IPS-20b (cell line): ENCODE results near the gene CMTM3.
"Not testable (repeated sequence)": the region's sequence is repeated elsewhere in the genome, so short reads cannot be mapped to it uniquely, and the experiment has no call there.

ENCODE experiments used
- H3K27ac ChIP-seq: one replicate; pipeline ENCODE4 v1.5.1; 2013; ENCODE audit warnings: low read length
- H3K27me3 ChIP-seq: 2 replicates; pipeline ENCODE4 v1.6.1; 2013; ENCODE audit warnings: mild to moderate bottlenecking, low read length, inconsistent platforms; ENCODE audit not compliant: insufficient read depth
- H3K36me3 ChIP-seq: 2 replicates; pipeline ENCODE4 v1.6.1; 2013; ENCODE audit warnings: low read depth, mild to moderate bottlenecking, inconsistent platforms, low read length, moderate library complexity; ENCODE audit not compliant: insufficient read depth
- H3K4me1 ChIP-seq: 2 replicates; pipeline ENCODE4 v1.6.1; 2013; ENCODE audit warnings: mild to moderate bottlenecking, control low read depth, inconsistent platforms, low read length, moderate library complexity; ENCODE audit not compliant: insufficient read depth
- H3K4me3 ChIP-seq: 2 replicates; pipeline ENCODE4 v1.5.1; 2013; ENCODE audit warnings: mild to moderate bottlenecking, low read length, inconsistent platforms
- H3K9ac ChIP-seq: 2 replicates; pipeline ENCODE4 v1.6.1; 2013; ENCODE audit warnings: low read depth, mild to moderate bottlenecking, inconsistent platforms, low read length, moderate library complexity
- H3K9me3 ChIP-seq: 2 replicates; pipeline ENCODE4 v1.6.1; 2013; ENCODE audit warnings: mild to moderate bottlenecking, low read depth, low read length, inconsistent platforms; ENCODE audit not compliant: insufficient read depth

Gene CMTM3

GRCh38 chr16:66604376-66605176 is at the start of gene CMTM3:
Gene CMTM3, plus strand, starts transcription at chr16:66604704. Its CDS starts 102 bp downstream, at chr16:66604806.
- Histone ChIP-seq H3K27me3 (peaks cover 8% of the 10 kb centered on the region), H3K4me1 (peaks cover 8% of the 10 kb centered on the region; the same call in 1 of the 2 replicates), H3K36me3 (peaks cover 8% of the 10 kb centered on the region), H3K9me3 (no peaks in the 10 kb centered on the region), H3K9ac (peak within 1 kb of the TSS; percentile 71), H3K4me3 (peak within 1 kb of the TSS; percentile 79), H3K27ac (no peak within 1 kb of the TSS)

- Histone ChIP-seq H3K9ac (no peak overlapping the region), H3K9me3 (no peaks in the 10 kb centered on the region), H3K4me3 (no peak overlapping the region), H3K36me3 (peaks cover 16% of the 10 kb centered on the region), H3K27ac (no peak overlapping the region), H3K4me1 (no peaks in the 10 kb centered on the region), H3K27me3 (no peaks in the 10 kb centered on the region)
Measured at GRCh38 chr16:66560107-66560506, 44.4 kb upstream of the CMTM3 start.

GRCh38 chr16:66561381-66562080 is 43.0 kb upstream of the CMTM3 start:
- H3K36me3 ChIP-seq, result peaks cover 13% of the 10 kb centered on the region
- no peak overlapping the region for H3K9ac ChIP-seq
- no peak overlapping the region for H3K27ac ChIP-seq
- no peaks in the 10 kb centered on the region for H3K27me3 ChIP-seq
- no peaks in the 10 kb centered on the region for H3K9me3 ChIP-seq
- no peaks in the 10 kb centered on the region for H3K4me1 ChIP-seq
- no peak overlapping the region for H3K4me3 ChIP-seq

- H3K9ac ChIP-seq, result no peak overlapping the region
- H3K4me1 ChIP-seq, result no peaks in the 10 kb centered on the region
- H3K27me3 ChIP-seq, result no peaks in the 10 kb centered on the region
- no peak overlapping the region for H3K27ac ChIP-seq
- no peak overlapping the region for H3K4me3 ChIP-seq
- H3K36me3 ChIP-seq, result peaks cover 13% of the 10 kb centered on the region
- H3K9me3 ChIP-seq, result no peaks in the 10 kb centered on the region
Measured at GRCh38 chr16:66562409-66562808, 42.1 kb upstream of the CMTM3 start.

- no peak overlapping the region for H3K4me3 ChIP-seq
- H3K36me3 ChIP-seq, result peaks cover 13% of the 10 kb centered on the region
Measured at GRCh38 chr16:66562986-66563385, 41.5 kb upstream of the CMTM3 start.

GRCh38 chr16:66563574-66564334 is 40.8 kb upstream of the CMTM3 start:
- Histone ChIP-seq H3K27me3 (no peaks in the 10 kb centered on the region), H3K4me3 (no peak overlapping the region), H3K9me3 (no peaks in the 10 kb centered on the region), H3K9ac (no peak overlapping the region), H3K36me3 (peaks cover 9% of the 10 kb centered on the region), H3K4me1 (no peaks in the 10 kb centered on the region), H3K27ac (no peak overlapping the region)

More at GRCh38 chr16:66562986-66563385, 41.5 kb upstream of the CMTM3 start:
- Histone ChIP-seq H3K9ac (no peak overlapping the region), H3K4me1 (no peaks in the 10 kb centered on the region), H3K9me3 (no peaks in the 10 kb centered on the region), H3K27ac (no peak overlapping the region), H3K27me3 (no peaks in the 10 kb centered on the region)

GRCh38 chr16:66566051-66566901 is 38.2 kb upstream of the CMTM3 start, which contains the start of gene CMTM1:
Gene CMTM1, plus strand, starts transcription at chr16:66566439. Its CDS starts 75 bp downstream, at chr16:66566514.
- Histone ChIP-seq H3K9ac (no peak within 1 kb of the TSS), H3K36me3 (peaks cover 9% of the 10 kb centered on the region), H3K27ac (no peak within 1 kb of the TSS)

GRCh38 chr16:66567270-66567669 is 37.2 kb upstream of the CMTM3 start:
- H3K4me1 ChIP-seq, H3K27me3 ChIP-seq: not testable (repeated sequence)

More at GRCh38 chr16:66566051-66566901, 38.2 kb upstream of the CMTM3 start, which contains the start of gene CMTM1:
- H3K27me3 ChIP-seq, result no peaks in the 10 kb centered on the region
- no peak within 1 kb of the TSS for H3K4me3 ChIP-seq
- H3K4me1 ChIP-seq, result no peaks in the 10 kb centered on the region
- no peaks in the 10 kb centered on the region for H3K9me3 ChIP-seq

GRCh38 chr16:66568355-66568754 is 36.1 kb upstream of the CMTM3 start:
- Histone ChIP-seq H3K27ac (no peak overlapping the region), H3K27me3 (no peaks in the 10 kb centered on the region), H3K9me3 (no peaks in the 10 kb centered on the region), H3K9ac (no peak overlapping the region), H3K36me3 (peaks cover 6% of the 10 kb centered on the region), H3K4me3 (no peak overlapping the region), H3K4me1 (no peaks in the 10 kb centered on the region)

More at GRCh38 chr16:66567270-66567669, 37.2 kb upstream of the CMTM3 start:
- not testable (repeated sequence) for H3K9me3 ChIP-seq, H3K9ac ChIP-seq, H3K36me3 ChIP-seq, H3K4me3 ChIP-seq, H3K27ac ChIP-seq

- no peak overlapping the region for H3K4me3 ChIP-seq
- H3K9ac ChIP-seq, result no peak overlapping the region
- H3K27ac ChIP-seq, result no peak overlapping the region
- H3K27me3 ChIP-seq, result no peaks in the 10 kb centered on the region
- H3K36me3 ChIP-seq, result no peaks in the 10 kb centered on the region; the same call in 1 of the 2 replicates
- no peaks in the 10 kb centered on the region for H3K4me1 ChIP-seq
- no peaks in the 10 kb centered on the region for H3K9me3 ChIP-seq
Measured at GRCh38 chr16:66569131-66569530, 35.4 kb upstream of the CMTM3 start.
